GM23248 (cell line): Measurements from ENCODE around the gene GABRR2. TPM values are rescaled to one million over a fixed set of nuclear protein-coding genes. Genes with fewer than 3 reads are reported as not detected.
A peak's percentile ranks its signal among the peaks of the same experiment; 100 is the strongest.

Experiments
- DNase-seq: peaks from one replicate; pipeline ENCODE4 v3.0.0-alpha.2; 2015
- H2AFZ ChIP-seq: fragments of 200-600 bp; sonication (generic); 2 replicates; pipeline ENCODE4 v1.6.1; 2016; ENCODE audit warnings: antibody characterized with exemption
- H3F3A ChIP-seq: fragments of 200-600 bp; sonication (generic); 2 replicates; pipeline ENCODE4 v1.6.1; 2016; ENCODE audit warnings: mild to moderate bottlenecking, antibody characterized with exemption, mixed run types; ENCODE audit not compliant: insufficient read depth
- H3K27ac ChIP-seq: fragments of 200-600 bp; sonication (generic); 2 replicates; pipeline ENCODE4 v1.5.1; 2016; ENCODE audit warnings: mild to moderate bottlenecking
- H3K27me3 ChIP-seq: fragments of 200-600 bp; sonication (generic); replicated peaks from 2 replicates; pipeline ENCODE4 v1.6.1; 2016; ENCODE audit warnings: mild to moderate bottlenecking; ENCODE audit not compliant: insufficient read depth
- H3K36me3 ChIP-seq: fragments of 200-600 bp; sonication (generic); 2 replicates; pipeline ENCODE4 v1.6.1; 2016; ENCODE audit warnings: low read depth, mild to moderate bottlenecking
- H3K4me1 ChIP-seq: fragments of 200-600 bp; sonication (generic); 2 replicates; pipeline ENCODE4 v1.6.1; 2016; ENCODE audit warnings: mild to moderate bottlenecking; ENCODE audit not compliant: insufficient read depth
- H3K4me2 ChIP-seq: fragments of 200-600 bp; sonication (generic); one replicate; pipeline ENCODE4 v1.6.1; 2016; ENCODE audit warnings: mild to moderate bottlenecking; ENCODE audit not compliant: unreplicated experiment
- H3K4me3 ChIP-seq: fragments of 200-600 bp; sonication (generic); 2 replicates; pipeline ENCODE4 v1.5.1; 2016; ENCODE audit warnings: mild to moderate bottlenecking
- H3K79me2 ChIP-seq: fragments of 200-600 bp; sonication (generic); 2 replicates; pipeline ENCODE4 v1.6.1; 2016; ENCODE audit warnings: mild to moderate bottlenecking; ENCODE audit not compliant: insufficient read depth
- H3K9ac ChIP-seq: fragments of 200-600 bp; sonication (generic); 2 replicates; pipeline ENCODE4 v1.6.1; 2016; ENCODE audit warnings: mild to moderate bottlenecking
- H3K9me2 ChIP-seq: fragments of 200-600 bp; sonication (generic); 2 replicates; pipeline ENCODE4 v1.6.1; 2016; ENCODE audit warnings: mixed run types, mild to moderate bottlenecking, moderate library complexity; ENCODE audit not compliant: insufficient read depth
- H3K9me3 ChIP-seq: fragments of 200-600 bp; sonication (generic); one replicate; pipeline ENCODE4 v1.6.1; 2017; ENCODE audit warnings: low read depth
- H4K20me1 ChIP-seq: fragments of 200-600 bp; sonication (generic); 2 replicates; pipeline ENCODE4 v1.6.0; 2016; ENCODE audit not compliant: insufficient read depth
- EZH2 ChIP-seq: fragments of 200-600 bp; sonication (generic); IDR thresholded peaks from 2 replicates; pipeline ENCODE4 v1.6.1; 2018; ENCODE audit warnings: antibody characterized with exemption, mild to moderate bottlenecking; ENCODE audit not compliant: insufficient read depth, poor library complexity, severe bottlenecking
- EZH2phosphoT487 ChIP-seq: fragments of 200-600 bp; sonication (generic); IDR thresholded peaks from 2 replicates; pipeline ENCODE4 v1.6.1; 2018; ENCODE audit warnings: antibody characterized with exemption, moderate library complexity, mild to moderate bottlenecking, low read depth; ENCODE audit not compliant: insufficient read depth
- WGBS, 2 experiments: methylation state at CpG; one replicate each; pipeline ENCODE4 v1.1.6; 2015 to 2017; ENCODE audit warnings: low lambda C conversion rate in 2 of 2, low coverage in 1 of 2; ENCODE audit errors: missing lambda C conversion rate in 2 of 2; 5-methylcytosine and 5-hydroxymethylcytosine counted together
- in situ Hi-C: fragments of 300-500 bp; cut with MboI; formaldehyde crosslinking; loops from 2 replicates; pipeline ENCODE4 v1.15.0; 2020
- polyA plus RNA-seq: library from polyadenylated mRNA; unstranded; fragments of >200 nt; fragmentation: Nextera tagmentation; extraction: Ambion mirVana; gene quantifications from 2 replicates; pipeline ENCODE4 v1.2.1, GENCODE V29; 2016
- total RNA-seq: library from RNA; depleted of rRNA; stranded (reverse); fragments of >200 nt; shearing (Covaris generic); gene quantifications from 2 replicates; pipeline ENCODE4 v1.2.3, GENCODE V29; 2014

The GABRR2 gene
- total and polyA plus RNA-seq, 2 experiments from 2014 or later = not detected

- H3K4me3 ChIP-seq = no peak overlapping the region
- no peak overlapping the region for H3K4me2 ChIP-seq
- H3K79me2 ChIP-seq = no peaks in the 10 kb centered on the region
- no peak overlapping the region for H2AFZ ChIP-seq
- no peaks in the 10 kb centered on the region; the same call in none of the 2 replicates for H3K27me3 ChIP-seq
- no peak for DNase-seq
- H3K9me3 ChIP-seq = no peaks in the 10 kb centered on the region
- no peaks in the 10 kb centered on the region for H4K20me1 ChIP-seq
- H3K4me1 ChIP-seq = no peaks in the 10 kb centered on the region
- H3K9ac ChIP-seq = no peak overlapping the region
- TF ChIP-seq EZH2 = no peak
- no peak for TF ChIP-seq EZH2phosphoT487
- no peaks in the 10 kb centered on the region for H3F3A ChIP-seq
- WGBS, 2 experiments = 73 to 84% methylated on average over 4 of the region's 4 CpGs
- H3K9me2 ChIP-seq = no peaks in the 10 kb centered on the region
- no peak overlapping the region for H3K27ac ChIP-seq
- in situ Hi-C loops = no loop called here
- H3K36me3 ChIP-seq = no peaks in the 10 kb centered on the region
Measured at GRCh38 chr6:89267918-89268317, 47.2 kb downstream of the GABRR2 start.

GRCh38 chr6:89264296-89264695 lies 50.8 kb downstream of the GABRR2 start:
- no peak for TF ChIP-seq EZH2
- no peak for TF ChIP-seq EZH2phosphoT487
- in situ Hi-C loops = no loop called here
- H3F3A ChIP-seq = no peaks in the 10 kb centered on the region

GRCh38 chr6:89260832-89261231 lies 54.3 kb downstream of the GABRR2 start:
- peak; percentile 12 for DNase-seq
- 64 to 68% methylated on average over 5 of the region's 5 CpGs for WGBS, 2 experiments

More at GRCh38 chr6:89264296-89264695, 50.8 kb downstream of the GABRR2 start:
- Histone ChIP-seq H3K4me1 (no peaks in the 10 kb centered on the region), H4K20me1 (no peaks in the 10 kb centered on the region), H3K4me2 (no peak overlapping the region), H3K9ac (no peak overlapping the region), H3K4me3 (no peak overlapping the region), H3K9me3 (no peaks in the 10 kb centered on the region), H3K27ac (no peak overlapping the region), H3K79me2 (no peaks in the 10 kb centered on the region), H3K9me2 (no peaks in the 10 kb centered on the region), H2AFZ (no peak overlapping the region), H3K27me3 (no peaks in the 10 kb centered on the region; the same call in none of the 2 replicates), H3K36me3 (no peaks in the 10 kb centered on the region)
- no peak for DNase-seq
- 82 to 84% methylated on average over 19 to 20 of the region's 20 CpGs for WGBS, 2 experiments

GRCh38 chr6:89260310-89260709 lies 54.8 kb downstream of the GABRR2 start:
- no peak overlapping the region for H3K27ac ChIP-seq
- H3K4me1 ChIP-seq = no peaks in the 10 kb centered on the region
- no peak for DNase-seq
- no peaks in the 10 kb centered on the region for H3K9me2 ChIP-seq
- no peaks in the 10 kb centered on the region; the same call in 1 of the 2 replicates for H3K27me3 ChIP-seq
- H3F3A ChIP-seq = no peaks in the 10 kb centered on the region
- H3K4me3 ChIP-seq = no peak overlapping the region
- H3K9me3 ChIP-seq = no peaks in the 10 kb centered on the region
- in situ Hi-C loops = no loop called here
- H2AFZ ChIP-seq = no peak overlapping the region
- TF ChIP-seq EZH2 (no peak), EZH2phosphoT487 (no peak)
- H3K36me3 ChIP-seq = no peaks in the 10 kb centered on the region
- no peaks in the 10 kb centered on the region for H3K79me2 ChIP-seq
- H4K20me1 ChIP-seq = no peaks in the 10 kb centered on the region
- H3K4me2 ChIP-seq = no peak overlapping the region
- WGBS, 2 experiments = 69 to 73% methylated on average over 4 of the region's 4 CpGs
- H3K9ac ChIP-seq = no peak overlapping the region

More at GRCh38 chr6:89260832-89261231, 54.3 kb downstream of the GABRR2 start:
- H3K9ac ChIP-seq = no peak overlapping the region
- H3K27me3 ChIP-seq = no peaks in the 10 kb centered on the region; the same call in 1 of the 2 replicates
- H3K4me1 ChIP-seq = no peaks in the 10 kb centered on the region
- H2AFZ ChIP-seq = no peak overlapping the region
- H3K27ac ChIP-seq = no peak overlapping the region
- TF ChIP-seq EZH2 (no peak), EZH2phosphoT487 (no peak)
- H3K9me2 ChIP-seq = no peaks in the 10 kb centered on the region
- H3K79me2 ChIP-seq = no peaks in the 10 kb centered on the region
- no peaks in the 10 kb centered on the region for H4K20me1 ChIP-seq
- H3F3A ChIP-seq = no peaks in the 10 kb centered on the region
- H3K4me3 ChIP-seq = no peak overlapping the region
- in situ Hi-C loops = no loop called here
- no peaks in the 10 kb centered on the region for H3K36me3 ChIP-seq
- no peaks in the 10 kb centered on the region for H3K9me3 ChIP-seq
- H3K4me2 ChIP-seq = no peak overlapping the region

- H2AFZ ChIP-seq = no peak overlapping the region
- WGBS, 2 experiments = 34 to 42% methylated on average over 3 of the region's 3 CpGs
- H3F3A ChIP-seq = no peaks in the 10 kb centered on the region
- in situ Hi-C loops = no loop called here
- H3K4me1 ChIP-seq = no peaks in the 10 kb centered on the region
- no peaks in the 10 kb centered on the region for H4K20me1 ChIP-seq
- H3K27ac ChIP-seq = no peak overlapping the region
- H3K9ac ChIP-seq = no peak overlapping the region
- H3K36me3 ChIP-seq = no peaks in the 10 kb centered on the region
- no peaks in the 10 kb centered on the region for H3K9me2 ChIP-seq
- H3K79me2 ChIP-seq = no peaks in the 10 kb centered on the region
- no peaks in the 10 kb centered on the region for H3K9me3 ChIP-seq
- no peak for TF ChIP-seq EZH2
- TF ChIP-seq EZH2phosphoT487 = no peak
- no peak overlapping the region for H3K4me3 ChIP-seq
- no peaks in the 10 kb centered on the region for H3K27me3 ChIP-seq
- DNase-seq = no peak
- H3K4me2 ChIP-seq = no peak overlapping the region
Measured at GRCh38 chr6:89258912-89259311, 56.2 kb downstream of the GABRR2 start.
